ENCODE data around the gene APOLD1.

GRCh38 chr12:12835378-12836146, 50.1 kb downstream of the APOLD1 start:
- no peak for TF ChIP-seq CTCF (IDR thresholded peaks at IDR 0.05; ENCODE audit: low read depth, low read length)
- no peak for TF ChIP-seq MAX (IDR thresholded peaks at IDR 0.05; ENCODE audit: low read depth, low read length)
- no peak for TF ChIP-seq POLR2A (IDR thresholded peaks at IDR 0.05; ENCODE audit: extremely low read depth, insufficient read length)

Data from NB4 (cell line).